Osteocyte (in vitro differentiated cells): ENCODE data around the gene NRARP. TPM values are rescaled to one million over a fixed set of nuclear protein-coding genes. Genes with fewer than 3 reads are reported as not detected.
A peak's percentile ranks its signal among the peaks of the same experiment; 100 is the strongest.

Experiments
- DNase-seq: peaks from one replicate; pipeline ENCODE4 v3.0.0; 2021; ENCODE audit warnings: mixed read lengths; ENCODE audit not compliant: unreplicated experiment; ENCODE audit errors: extremely low spot score
- H3K27ac Mint-ChIP-seq: one replicate; pipeline ENCODE4 v1.8.0; 2021; ENCODE audit warnings: mild to moderate bottlenecking, mixed read lengths; ENCODE audit not compliant: unreplicated experiment
- H3K27me3 Mint-ChIP-seq: one replicate; pipeline ENCODE4 v1.8.0; 2021; ENCODE audit warnings: mixed read lengths; ENCODE audit not compliant: unreplicated experiment
- H3K36me3 Mint-ChIP-seq: one replicate; pipeline ENCODE4 v1.8.0; 2021; ENCODE audit warnings: mixed read lengths; ENCODE audit not compliant: unreplicated experiment
- H3K4me1 Mint-ChIP-seq: one replicate; pipeline ENCODE4 v1.8.0; 2021; ENCODE audit warnings: mixed read lengths; ENCODE audit not compliant: unreplicated experiment
- H3K4me3 Mint-ChIP-seq: one replicate; pipeline ENCODE4 v1.8.0; 2021; ENCODE audit warnings: mild to moderate bottlenecking, moderate library complexity, mixed read lengths; ENCODE audit not compliant: unreplicated experiment
- H3K9me3 Mint-ChIP-seq: one replicate; pipeline ENCODE4 v1.8.0; 2021; ENCODE audit warnings: mixed read lengths; ENCODE audit not compliant: unreplicated experiment
- total RNA-seq: library from RNA; stranded (reverse); gene quantifications from 2 replicates; pipeline ENCODE4 v1.2.1, GENCODE V29; 2021
- TF ChIP-seq, protein P1 (sequence below): fragments of 200-600 bp; sonication (generic); IDR thresholded peaks from 2 replicates; pipeline ENCODE4 v1.5.0; 2021; ENCODE audit warnings: antibody characterized with exemption, mild to moderate bottlenecking, moderate library complexity

NRARP gene
- total RNA-seq, 1 donor from 2014 or later: 2.1 TPM

DNA sequence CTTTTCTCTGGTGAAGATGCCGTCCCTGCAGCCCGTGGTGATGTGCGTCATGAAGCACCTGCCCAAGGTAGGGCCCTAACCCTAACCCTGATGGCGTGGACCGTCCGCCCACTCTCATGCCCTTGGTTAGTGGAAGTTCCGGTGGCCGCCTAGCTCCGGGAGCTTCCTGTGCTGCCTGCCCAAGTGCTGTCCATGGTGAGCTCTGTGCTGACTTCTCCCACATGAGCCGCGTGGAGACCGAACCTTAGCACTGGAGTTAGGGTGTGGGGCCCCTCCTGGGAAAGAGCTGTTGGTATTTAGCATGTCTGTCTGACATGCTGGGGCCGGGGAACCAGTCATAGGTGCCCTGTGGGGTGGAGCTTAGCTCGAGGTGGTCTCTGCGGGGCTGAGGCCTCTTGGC is 45.7 kb downstream of the NRARP start:
- no peak for DNase-seq
- no peaks in the 10 kb centered on the region for H3K9me3 Mint-ChIP-seq
- TF ChIP-seq, protein P1, sequence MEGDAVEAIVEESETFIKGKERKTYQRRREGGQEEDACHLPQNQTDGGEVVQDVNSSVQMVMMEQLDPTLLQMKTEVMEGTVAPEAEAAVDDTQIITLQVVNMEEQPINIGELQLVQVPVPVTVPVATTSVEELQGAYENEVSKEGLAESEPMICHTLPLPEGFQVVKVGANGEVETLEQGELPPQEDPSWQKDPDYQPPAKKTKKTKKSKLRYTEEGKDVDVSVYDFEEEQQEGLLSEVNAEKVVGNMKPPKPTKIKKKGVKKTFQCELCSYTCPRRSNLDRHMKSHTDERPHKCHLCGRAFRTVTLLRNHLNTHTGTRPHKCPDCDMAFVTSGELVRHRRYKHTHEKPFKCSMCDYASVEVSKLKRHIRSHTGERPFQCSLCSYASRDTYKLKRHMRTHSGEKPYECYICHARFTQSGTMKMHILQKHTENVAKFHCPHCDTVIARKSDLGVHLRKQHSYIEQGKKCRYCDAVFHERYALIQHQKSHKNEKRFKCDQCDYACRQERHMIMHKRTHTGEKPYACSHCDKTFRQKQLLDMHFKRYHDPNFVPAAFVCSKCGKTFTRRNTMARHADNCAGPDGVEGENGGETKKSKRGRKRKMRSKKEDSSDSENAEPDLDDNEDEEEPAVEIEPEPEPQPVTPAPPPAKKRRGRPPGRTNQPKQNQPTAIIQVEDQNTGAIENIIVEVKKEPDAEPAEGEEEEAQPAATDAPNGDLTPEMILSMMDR: no peak
- H3K27ac Mint-ChIP-seq: no peak overlapping the region
- no peaks in the 10 kb centered on the region for H3K36me3 Mint-ChIP-seq
- no peaks in the 10 kb centered on the region for H3K27me3 Mint-ChIP-seq
- H3K4me1 Mint-ChIP-seq: peaks cover 15% of the 10 kb centered on the region
- peak overlapping the region; percentile 85 for H3K4me3 Mint-ChIP-seq

DNA sequence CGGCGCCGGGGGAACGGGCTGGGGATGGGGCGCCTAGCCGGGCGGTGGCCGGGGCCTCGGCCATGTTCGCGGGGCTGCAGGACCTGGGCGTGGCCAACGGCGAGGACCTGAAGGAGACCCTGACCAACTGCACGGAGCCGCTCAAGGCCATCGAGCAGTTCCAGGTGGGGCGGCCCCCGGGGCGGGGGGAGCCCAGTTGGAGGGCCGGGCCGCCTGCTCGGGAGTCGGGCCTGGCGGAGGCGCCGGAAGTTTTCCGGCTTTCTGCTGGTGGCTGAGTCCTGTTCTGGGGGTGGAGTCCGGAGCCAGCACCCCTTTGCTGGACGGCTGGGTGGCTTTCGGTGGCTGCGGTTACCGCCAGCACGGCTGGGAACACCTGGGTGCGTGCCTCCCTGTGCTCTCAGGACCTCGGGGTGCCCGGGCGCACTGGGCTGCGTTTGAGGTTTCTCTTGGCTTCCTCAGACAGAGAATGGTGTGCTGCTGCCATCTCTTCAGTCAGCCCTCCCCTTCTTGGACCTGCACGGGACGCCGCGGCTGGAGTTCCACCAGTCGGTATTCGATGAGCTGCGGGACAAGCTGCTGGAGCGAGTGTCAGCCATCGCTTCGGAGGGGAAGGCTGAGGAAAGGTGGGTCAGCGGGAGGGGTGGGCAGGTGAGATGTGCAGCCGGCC is 46.5 kb downstream of the NRARP start:
- no peaks in the 10 kb centered on the region for H3K9me3 Mint-ChIP-seq
- peaks cover 15% of the 10 kb centered on the region for H3K4me1 Mint-ChIP-seq
- no peak for DNase-seq
- TF ChIP-seq, protein P1: no peak
- peak overlapping the region; percentile 85 for H3K4me3 Mint-ChIP-seq
- H3K36me3 Mint-ChIP-seq: no peaks in the 10 kb centered on the region
- H3K27me3 Mint-ChIP-seq: no peaks in the 10 kb centered on the region
- peak overlapping the region; percentile 41 for H3K27ac Mint-ChIP-seq

DNA sequence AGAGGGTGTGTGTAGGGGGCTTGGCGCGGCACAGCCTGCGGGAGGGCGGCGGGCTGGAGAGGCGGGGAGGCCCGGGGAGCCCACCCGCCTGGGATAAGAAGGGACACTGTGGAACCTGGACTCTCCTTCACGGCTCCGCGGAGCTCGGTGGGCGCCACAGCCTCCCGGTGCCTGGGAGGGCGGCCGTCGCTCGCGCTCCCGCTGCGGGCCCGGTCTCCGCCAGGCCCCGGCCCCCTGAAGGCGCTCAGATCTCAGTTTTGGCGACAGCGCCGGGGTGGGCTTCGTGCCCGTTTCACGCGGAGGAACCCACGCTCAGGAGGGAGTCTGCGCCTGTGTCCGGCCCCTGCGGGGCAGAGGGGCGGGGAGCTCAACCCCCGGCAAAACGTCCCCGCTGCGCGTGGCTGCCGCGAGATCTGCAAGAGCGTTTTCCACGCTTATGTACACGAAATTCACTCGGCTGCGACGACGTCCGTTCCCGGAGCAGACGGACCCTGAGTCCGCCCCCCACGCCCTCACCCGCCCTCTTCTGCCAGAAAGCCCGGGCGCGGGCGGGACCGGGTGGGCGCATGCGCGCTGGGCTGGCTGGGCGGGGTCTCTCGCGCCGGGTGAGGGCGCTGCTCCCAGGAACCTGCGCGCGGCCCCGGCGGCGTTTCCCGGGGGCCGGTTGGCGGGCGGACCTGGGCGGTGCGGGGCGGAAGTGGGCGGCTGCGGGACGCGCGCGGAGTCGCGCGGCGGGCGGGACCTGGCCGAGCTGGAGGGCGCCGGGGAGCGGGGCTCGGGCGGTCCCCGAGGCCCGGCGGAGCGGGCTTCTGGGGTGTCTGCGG is 47.2 kb downstream of the NRARP start, which contains the start of gene NELFB:
NELFB (plus strand) TSS at position 704 of the 824 bp plus-strand sequence.
- peak within 1 kb of the TSS; percentile 87 for H3K4me3 Mint-ChIP-seq
- TF ChIP-seq, protein P1: no peak
- no peaks in the 10 kb centered on the region for H3K27me3 Mint-ChIP-seq

DNA sequence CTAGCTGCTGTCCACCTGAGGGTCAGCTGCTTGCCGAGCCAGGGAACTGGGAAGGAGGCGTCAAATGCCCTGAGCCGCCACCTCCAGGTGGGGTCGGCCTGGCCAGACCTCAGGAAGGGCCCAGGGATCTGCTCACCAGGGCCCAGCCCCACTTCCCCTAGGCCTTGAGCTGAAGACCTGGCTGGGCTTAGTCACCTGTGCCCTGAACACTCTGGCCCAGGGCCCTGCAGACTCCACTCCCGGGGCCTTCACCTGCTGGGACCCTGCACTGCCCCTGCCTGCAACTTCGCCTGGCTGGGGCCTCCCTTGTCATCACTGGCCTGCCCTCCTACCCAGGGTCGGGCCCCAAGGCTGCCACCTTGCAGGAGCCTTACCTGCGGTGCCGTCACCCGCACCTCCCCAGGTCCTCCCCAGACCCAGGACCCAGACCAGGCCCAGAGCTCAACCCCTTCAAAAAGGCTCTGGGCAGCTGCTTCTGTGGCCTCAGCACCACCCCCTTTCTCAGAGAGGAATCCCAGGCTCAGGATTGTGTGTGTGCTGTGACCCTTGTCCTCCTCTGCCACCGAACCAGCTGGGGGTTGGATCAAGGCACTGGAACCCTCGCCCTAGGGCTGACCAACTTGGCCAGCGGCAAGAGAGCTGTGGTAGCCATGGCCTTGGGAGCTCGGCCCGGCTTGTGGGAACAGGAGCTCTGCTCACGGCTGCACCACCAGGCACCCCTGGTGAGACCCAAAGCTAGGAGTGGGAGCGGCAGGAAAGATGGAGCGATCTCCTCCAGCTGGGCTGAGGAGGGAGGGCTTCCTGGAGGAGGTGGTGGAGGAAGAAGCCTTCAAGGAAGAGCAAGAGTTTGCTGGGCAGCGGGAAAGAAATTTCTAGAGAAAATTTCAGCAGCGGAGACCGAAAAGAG is 48.1 kb downstream of the NRARP start:
- Mint-ChIP-seq H3K27ac (peak overlapping the region; percentile 79), H3K36me3 (no peaks in the 10 kb centered on the region), H3K4me1 (peaks cover 15% of the 10 kb centered on the region), H3K9me3 (no peaks in the 10 kb centered on the region), H3K27me3 (no peaks in the 10 kb centered on the region), H3K4me3 (peak overlapping the region; percentile 87)
- DNase-seq: no peak
- TF ChIP-seq, protein P1: no peak

More for the DNA sequence above, 47.2 kb downstream of the NRARP start, which contains the start of gene NELFB:
- DNase-seq: peak; percentile 98
- Mint-ChIP-seq H3K36me3 (no peaks in the 10 kb centered on the region), H3K4me1 (peaks cover 15% of the 10 kb centered on the region), H3K9me3 (no peaks in the 10 kb centered on the region), H3K27ac (peak within 1 kb of the TSS; percentile 79)
